ENCODE measurements around the gene HVCN1. TPM values are rescaled to one million over a fixed set of nuclear protein-coding genes. Genes with fewer than 3 reads are reported as not detected.

The HVCN1 gene
- total and polyA plus RNA-seq, 2 of the 13 experiments (the other 11 are each of a cell fraction or from before 2014, with no cell fraction given), result 0.49 to 1.3 TPM

GRCh38 chr12:110649341-110649847 lies 39.5 kb downstream of the HVCN1 start (continued):
- TF ChIP-seq ZNF687 (CRISPR knock-in tag; IDR thresholded peaks at IDR 0.05) (peak; percentile 26; the same call in 1 of the 2 replicates), BCL6 (CRISPR knock-in tag; IDR thresholded peaks at IDR 0.05) (0 out of 2 replicates have a peak, but pooled peaks have one; percentile 24), CEBPG (CRISPR knock-in tag; IDR thresholded peaks at IDR 0.05) (peak; percentile 70), EHMT2 (IDR thresholded peaks at IDR 0.05; ENCODE audit: borderline replicate concordance, low read depth, low read length) (no peak), EP300 (IDR thresholded peaks at IDR 0.05; ENCODE audit: low read depth in 2 of 2, low read length in 2 of 2) (0 out of 4 replicates have a peak, but pooled peaks of 1 of the 2 experiments have one; percentile 23), EP300 (CRISPR knock-in tag; IDR thresholded peaks at IDR 0.05; ENCODE audit: borderline replicate concordance) (no peak), SOX5 (CRISPR knock-in tag; IDR thresholded peaks at IDR 0.05; ENCODE audit: borderline replicate concordance) (0 out of 2 replicates have a peak, but pooled peaks have one; percentile 21), KDM3A (CRISPR knock-in tag; IDR thresholded peaks at IDR 0.05; ENCODE audit: low read depth) (no peak), ETV6 (CRISPR knock-in tag; conservative IDR thresholded peaks at IDR 0.05) (no peak), ZBTB4 (CRISPR knock-in tag; IDR thresholded peaks at IDR 0.05; ENCODE audit: borderline replicate concordance) (no peak), ZNF3 (CRISPR knock-in tag; IDR thresholded peaks at IDR 0.05) (0 out of 2 replicates have a peak, but pooled peaks have one; percentile 28), HNF4A (CRISPR knock-in tag; IDR thresholded peaks at IDR 0.05) (0 out of 2 replicates have a peak, but pooled peaks have one; percentile 18)
- TF ChIP-seq, protein P1, sequence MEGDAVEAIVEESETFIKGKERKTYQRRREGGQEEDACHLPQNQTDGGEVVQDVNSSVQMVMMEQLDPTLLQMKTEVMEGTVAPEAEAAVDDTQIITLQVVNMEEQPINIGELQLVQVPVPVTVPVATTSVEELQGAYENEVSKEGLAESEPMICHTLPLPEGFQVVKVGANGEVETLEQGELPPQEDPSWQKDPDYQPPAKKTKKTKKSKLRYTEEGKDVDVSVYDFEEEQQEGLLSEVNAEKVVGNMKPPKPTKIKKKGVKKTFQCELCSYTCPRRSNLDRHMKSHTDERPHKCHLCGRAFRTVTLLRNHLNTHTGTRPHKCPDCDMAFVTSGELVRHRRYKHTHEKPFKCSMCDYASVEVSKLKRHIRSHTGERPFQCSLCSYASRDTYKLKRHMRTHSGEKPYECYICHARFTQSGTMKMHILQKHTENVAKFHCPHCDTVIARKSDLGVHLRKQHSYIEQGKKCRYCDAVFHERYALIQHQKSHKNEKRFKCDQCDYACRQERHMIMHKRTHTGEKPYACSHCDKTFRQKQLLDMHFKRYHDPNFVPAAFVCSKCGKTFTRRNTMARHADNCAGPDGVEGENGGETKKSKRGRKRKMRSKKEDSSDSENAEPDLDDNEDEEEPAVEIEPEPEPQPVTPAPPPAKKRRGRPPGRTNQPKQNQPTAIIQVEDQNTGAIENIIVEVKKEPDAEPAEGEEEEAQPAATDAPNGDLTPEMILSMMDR (CRISPR knock-in tag; IDR thresholded peaks at IDR 0.05), result peak; percentile 27
